Fibroblast of lung (primary cell): ENCODE measurements around the gene ENTR1.

Experiments used
- EZH2 ChIP-seq: IDR thresholded peaks from 2 replicates; pipeline ENCODE4 v1.5.1; 2012; ENCODE audit warnings: low read length, control low read depth, mild to moderate bottlenecking; ENCODE audit errors: missing control alignments
- TF ChIP-seq, protein P1 (sequence below), 2 donors: IDR thresholded peaks in 1 of 2; conservative IDR thresholded peaks in 1 of 2; 1 replicate in 1 of 2; 2 replicates in 1 of 2; pipeline ENCODE4 v1.5.1; 2011 to 2012; ENCODE audit warnings: low read length in 2 of 2, control low read depth in 1 of 2, inconsistent platforms in 1 of 2, low read depth in 1 of 2, mild to moderate bottlenecking in 1 of 2

DNA sequence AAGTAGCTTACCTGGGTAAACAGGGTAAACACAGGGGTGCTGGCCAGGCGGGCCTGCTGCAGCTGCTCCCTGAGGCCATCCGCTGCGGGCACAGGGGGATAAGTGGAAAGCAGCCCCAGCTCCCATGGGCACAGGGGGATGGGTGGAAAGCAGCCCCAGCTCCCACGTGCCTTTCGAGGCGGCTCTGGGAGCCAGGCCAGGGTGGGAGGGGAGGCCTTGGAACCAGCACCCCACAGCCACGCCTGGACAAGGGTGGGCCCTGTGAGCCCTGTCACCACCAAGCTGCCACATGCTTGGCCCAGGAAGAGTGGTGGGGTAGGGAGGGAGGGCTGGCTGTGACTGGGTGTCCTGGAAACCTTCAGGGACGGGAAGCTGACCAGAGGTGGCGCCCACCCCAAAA is 29.1 kb downstream of the ENTR1 start:
- TF ChIP-seq, protein P1, sequence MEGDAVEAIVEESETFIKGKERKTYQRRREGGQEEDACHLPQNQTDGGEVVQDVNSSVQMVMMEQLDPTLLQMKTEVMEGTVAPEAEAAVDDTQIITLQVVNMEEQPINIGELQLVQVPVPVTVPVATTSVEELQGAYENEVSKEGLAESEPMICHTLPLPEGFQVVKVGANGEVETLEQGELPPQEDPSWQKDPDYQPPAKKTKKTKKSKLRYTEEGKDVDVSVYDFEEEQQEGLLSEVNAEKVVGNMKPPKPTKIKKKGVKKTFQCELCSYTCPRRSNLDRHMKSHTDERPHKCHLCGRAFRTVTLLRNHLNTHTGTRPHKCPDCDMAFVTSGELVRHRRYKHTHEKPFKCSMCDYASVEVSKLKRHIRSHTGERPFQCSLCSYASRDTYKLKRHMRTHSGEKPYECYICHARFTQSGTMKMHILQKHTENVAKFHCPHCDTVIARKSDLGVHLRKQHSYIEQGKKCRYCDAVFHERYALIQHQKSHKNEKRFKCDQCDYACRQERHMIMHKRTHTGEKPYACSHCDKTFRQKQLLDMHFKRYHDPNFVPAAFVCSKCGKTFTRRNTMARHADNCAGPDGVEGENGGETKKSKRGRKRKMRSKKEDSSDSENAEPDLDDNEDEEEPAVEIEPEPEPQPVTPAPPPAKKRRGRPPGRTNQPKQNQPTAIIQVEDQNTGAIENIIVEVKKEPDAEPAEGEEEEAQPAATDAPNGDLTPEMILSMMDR (conservative IDR thresholded peaks at IDR 0.05 in 1 of 2, IDR thresholded peaks at IDR 0.05 in 1 of 2; ENCODE audit: low read depth in 1 of 2, low read length in 2 of 2): no peak
- no peak for TF ChIP-seq EZH2
